ENCODE measurements around the gene PSME1.

Gene PSME1

GRCh38 chr14:24172261-24172860 is 36.4 kb downstream of the PSME1 start:
- DNase-seq (ENCODE audit: insufficient read length, low spot score) = no peak
- no peak for TF ChIP-seq POLR2A (IDR thresholded peaks at IDR 0.05; ENCODE audit: low read depth, low read length)
- no peak for FAIRE-seq

- no peak for DNase-seq (ENCODE audit: insufficient read length, low spot score)
- TF ChIP-seq POLR2A (IDR thresholded peaks at IDR 0.05; ENCODE audit: low read depth, low read length) = no peak
- no peak for FAIRE-seq
These were observed 36.9 kb downstream of the PSME1 start for GRCh38 chr14:24172871-24173281.

GRCh38 chr14:24176599-24176998 is 40.6 kb downstream of the PSME1 start:
- DNase-seq (ENCODE audit: insufficient read length, low spot score) (no peak), FAIRE-seq (no peak)
- TF ChIP-seq POLR2A (IDR thresholded peaks at IDR 0.05; ENCODE audit: low read depth, low read length) = no peak

- TF ChIP-seq POLR2A (IDR thresholded peaks at IDR 0.05; ENCODE audit: low read depth, low read length) = no peak
- DNase-seq (ENCODE audit: insufficient read length, low spot score) = no peak
These were observed 41.2 kb downstream of the PSME1 start for GRCh38 chr14:24177041-24177825.

GRCh38 chr14:24177891-24178290 is 41.9 kb downstream of the PSME1 start:
- no peak for FAIRE-seq
- DNase-seq (ENCODE audit: insufficient read length, low spot score) = no peak
- no peak for TF ChIP-seq POLR2A (IDR thresholded peaks at IDR 0.05; ENCODE audit: low read depth, low read length)

More at GRCh38 chr14:24177041-24177825, 41.2 kb downstream of the PSME1 start:
- no peak for FAIRE-seq

GRCh38 chr14:24178399-24179178 is 42.6 kb downstream of the PSME1 start:
- no peak for TF ChIP-seq POLR2A (IDR thresholded peaks at IDR 0.05; ENCODE audit: low read depth, low read length)
- FAIRE-seq (no peak), DNase-seq (ENCODE audit: insufficient read length, low spot score) (no peak)

- no peak for FAIRE-seq
- TF ChIP-seq POLR2A (IDR thresholded peaks at IDR 0.05; ENCODE audit: low read depth, low read length) = no peak
- DNase-seq (ENCODE audit: insufficient read length, low spot score) = no peak
These were observed 43.4 kb downstream of the PSME1 start for GRCh38 chr14:24179294-24179960.

- TF ChIP-seq POLR2A (IDR thresholded peaks at IDR 0.05; ENCODE audit: low read depth, low read length) = no peak
- DNase-seq (ENCODE audit: insufficient read length, low spot score) (no peak), FAIRE-seq (no peak)
These were observed 44.2 kb downstream of the PSME1 start for GRCh38 chr14:24179961-24180796.

- DNase-seq (ENCODE audit: insufficient read length, low spot score) (no peak), FAIRE-seq (no peak)
- no peak for TF ChIP-seq POLR2A (IDR thresholded peaks at IDR 0.05; ENCODE audit: low read depth, low read length)
These were observed 45.5 kb downstream of the PSME1 start for GRCh38 chr14:24181371-24182077.

GRCh38 chr14:24182110-24182882 is 46.3 kb downstream of the PSME1 start:
- TF ChIP-seq POLR2A (IDR thresholded peaks at IDR 0.05; ENCODE audit: low read depth, low read length) = no peak
- DNase-seq (ENCODE audit: insufficient read length, low spot score) (no peak), FAIRE-seq (no peak)

- TF ChIP-seq POLR2A (IDR thresholded peaks at IDR 0.05; ENCODE audit: low read depth, low read length) = no peak
- FAIRE-seq (no peak), DNase-seq (ENCODE audit: insufficient read length, low spot score) (no peak)
These were observed 47.1 kb downstream of the PSME1 start for GRCh38 chr14:24183014-24183481.

All from H54 (cell line).